Medulla oblongata (tissue), 1 donor: ENCODE results near the gene SMIM31.

Source experiments
- DNase-seq: peaks from one replicate; pipeline ENCODE4 v3.0.0-alpha.2; 2015; ENCODE audit errors: extremely low spot score

Gene SMIM31

DNA sequence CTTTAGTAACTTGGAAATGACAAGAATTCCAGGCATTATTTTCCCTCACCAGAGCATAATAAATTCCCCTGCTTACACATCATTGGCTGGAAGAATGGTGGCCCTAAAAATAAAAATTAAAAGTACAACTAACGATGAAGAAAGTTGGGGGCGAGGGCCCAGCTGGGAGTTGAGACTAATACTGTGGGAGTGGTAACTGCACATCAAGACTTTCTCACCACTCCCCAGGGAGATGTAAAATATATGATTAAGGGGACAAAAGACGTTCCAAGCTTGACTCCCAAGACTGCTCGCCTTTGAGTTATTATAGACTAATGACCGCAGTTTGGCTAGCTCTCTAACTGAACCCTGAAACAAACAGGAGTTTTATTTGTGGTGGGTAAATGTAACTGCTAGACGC is 30.0 kb downstream of the SMIM31 start:
- no peak for DNase-seq

GRCh38 chr4:164789047-164789446 is 35.1 kb downstream of the SMIM31 start:
- DNase-seq = no peak

GRCh38 chr4:164790249-164790648 is 36.3 kb downstream of the SMIM31 start:
- DNase-seq = no peak

DNA sequence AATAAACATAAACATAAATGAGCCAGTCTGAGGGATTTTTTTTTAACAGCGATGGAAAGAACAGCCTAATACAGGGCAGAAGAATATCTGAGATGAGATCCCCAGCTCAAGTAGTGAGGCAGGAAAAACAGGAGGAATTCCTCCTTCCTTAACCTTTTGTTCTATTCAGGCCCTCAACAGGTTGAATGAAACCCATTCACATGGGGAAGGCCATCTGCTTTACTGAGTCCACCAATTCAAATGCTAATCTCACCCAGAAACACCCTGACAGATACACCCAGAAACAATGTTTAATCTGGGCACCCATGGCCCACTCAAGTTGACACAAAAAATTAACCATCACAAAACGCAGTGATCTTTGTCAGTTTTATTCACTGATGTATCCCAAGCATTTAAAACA is 45.5 kb downstream of the SMIM31 start:
- no peak for DNase-seq

DNA sequence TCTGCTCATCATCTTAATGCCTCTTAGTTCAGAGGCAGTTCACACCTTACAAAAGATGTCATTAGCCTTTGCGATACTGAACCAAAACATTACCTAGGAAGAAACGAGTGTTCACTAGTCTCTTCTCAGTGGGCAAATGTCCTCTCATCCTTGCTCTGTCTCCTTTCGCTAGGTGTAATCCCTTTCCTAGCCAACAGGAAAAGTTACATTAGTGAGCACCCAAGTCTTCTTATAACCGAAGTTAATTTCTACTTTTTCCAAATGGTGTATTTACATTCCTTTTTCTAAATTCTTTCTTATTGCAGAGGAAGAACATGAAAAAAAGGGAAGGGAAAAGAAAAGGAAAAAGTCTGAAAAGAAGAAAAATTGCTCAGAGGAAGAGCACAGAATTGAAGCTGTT is 46.9 kb downstream of the SMIM31 start:
- DNase-seq = no peak

DNA sequence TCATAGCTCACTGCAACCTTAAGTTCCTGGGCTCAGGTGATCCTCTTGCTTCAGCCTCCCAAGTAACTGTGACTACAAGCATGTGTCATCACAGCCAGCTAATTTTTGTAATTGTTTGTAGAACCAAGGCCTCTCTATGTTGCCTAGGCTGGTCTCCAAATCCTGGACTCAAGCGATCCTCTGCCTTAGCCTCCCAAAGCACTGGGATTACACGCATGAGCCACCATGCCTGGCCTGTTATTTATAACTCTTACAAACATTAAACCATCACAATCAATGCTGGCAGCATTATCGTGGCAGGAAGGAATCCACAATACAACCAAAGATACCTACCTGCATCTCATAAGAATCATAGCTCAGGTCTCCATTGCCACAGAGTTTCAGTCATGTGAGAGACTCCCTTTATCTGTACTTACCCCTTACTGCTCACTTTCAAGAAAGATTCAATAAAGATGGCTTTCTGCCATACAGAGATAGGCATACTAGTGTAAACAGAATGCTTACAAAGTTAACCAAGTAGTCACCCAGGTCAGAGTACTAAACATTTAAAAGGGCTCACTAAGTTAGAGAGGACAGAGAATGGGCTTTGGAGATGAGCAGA is 48.5 kb downstream of the SMIM31 start:
- DNase-seq = no peak

DNA sequence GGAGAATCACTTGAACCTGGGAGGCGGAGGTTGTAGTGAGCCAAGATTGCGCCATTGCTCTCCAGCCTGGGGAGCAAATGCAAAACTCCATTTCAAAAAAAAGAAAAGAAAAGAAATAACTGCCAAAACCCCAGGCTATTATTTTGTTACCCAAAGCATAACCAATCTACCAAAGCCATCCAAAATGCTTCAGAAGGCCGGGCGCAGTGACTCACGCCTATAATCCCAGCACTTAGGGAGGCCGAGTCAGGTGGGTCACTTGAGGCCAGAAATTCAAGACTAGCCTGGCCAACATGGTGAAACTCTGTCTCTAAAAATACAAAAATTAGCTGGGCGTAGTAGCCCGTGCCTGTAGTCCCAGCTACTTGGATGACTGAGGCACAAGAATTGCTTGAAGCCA is 49.8 kb downstream of the SMIM31 start:
- DNase-seq = no peak

DNA sequence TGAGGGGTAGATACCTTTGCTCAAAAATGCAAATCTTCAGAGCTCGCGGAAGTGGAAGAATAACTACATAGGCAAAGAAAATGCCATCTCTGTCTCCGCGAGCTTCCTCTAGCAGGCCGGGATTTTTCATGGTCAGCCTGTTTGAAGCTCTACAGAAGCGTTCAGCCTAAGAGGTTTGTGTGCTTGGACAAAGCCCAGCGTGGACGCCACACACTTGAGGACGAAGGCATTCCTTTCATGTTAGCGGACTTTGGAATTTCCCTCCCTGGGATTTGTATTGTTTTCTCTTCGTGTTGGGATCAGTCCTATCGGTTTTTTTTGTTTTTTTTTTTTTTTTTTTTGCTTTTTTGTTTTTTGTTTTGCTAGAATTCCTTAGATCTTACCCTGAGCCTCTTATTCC is 53.7 kb downstream of the SMIM31 start:
- DNase-seq = no peak

- DNase-seq = no peak
Measured at GRCh38 chr4:164813554-164813953, 59.6 kb downstream of the SMIM31 start.

DNA sequence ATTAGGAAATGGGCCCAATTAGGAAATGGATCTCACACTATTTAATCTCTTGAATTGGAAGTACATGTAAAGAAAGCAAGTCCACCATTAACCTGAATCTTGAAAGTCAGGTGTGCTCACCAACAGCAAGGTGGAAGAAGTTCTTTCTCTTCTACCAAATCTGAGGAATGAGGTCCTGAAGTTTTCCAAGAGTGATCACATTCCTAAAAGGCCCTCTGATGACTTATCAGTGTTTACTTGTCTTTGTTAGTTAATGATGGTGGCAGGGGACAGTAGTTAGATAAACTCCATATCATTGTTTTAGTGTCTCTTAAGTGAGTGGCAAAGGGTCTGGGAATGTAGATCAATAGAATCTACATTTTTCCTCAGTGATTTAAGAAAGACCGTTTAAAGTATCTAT is 61.8 kb downstream of the SMIM31 start:
- no peak for DNase-seq

DNA sequence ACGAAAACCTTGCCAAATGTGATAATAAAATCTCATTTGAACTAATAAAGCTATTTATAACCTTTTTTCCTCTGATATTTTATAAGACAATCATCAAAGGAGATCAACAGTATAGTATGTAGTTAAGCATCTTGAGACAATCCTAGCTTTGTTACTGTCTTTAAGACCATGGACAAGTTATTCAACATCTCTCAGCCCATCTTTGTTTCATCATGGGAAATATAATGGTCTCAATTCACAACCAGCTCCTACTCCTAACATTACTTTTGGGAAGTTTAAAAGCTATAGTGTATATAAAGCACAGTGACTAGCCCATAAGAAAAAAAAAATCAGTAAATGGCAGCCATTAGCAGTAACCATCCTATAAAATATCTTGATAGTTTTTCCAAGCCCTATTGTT is 65.4 kb downstream of the SMIM31 start:
- no peak for DNase-seq

- DNase-seq = no peak
Measured at GRCh38 chr4:164821711-164822110, 67.8 kb downstream of the SMIM31 start.

DNA sequence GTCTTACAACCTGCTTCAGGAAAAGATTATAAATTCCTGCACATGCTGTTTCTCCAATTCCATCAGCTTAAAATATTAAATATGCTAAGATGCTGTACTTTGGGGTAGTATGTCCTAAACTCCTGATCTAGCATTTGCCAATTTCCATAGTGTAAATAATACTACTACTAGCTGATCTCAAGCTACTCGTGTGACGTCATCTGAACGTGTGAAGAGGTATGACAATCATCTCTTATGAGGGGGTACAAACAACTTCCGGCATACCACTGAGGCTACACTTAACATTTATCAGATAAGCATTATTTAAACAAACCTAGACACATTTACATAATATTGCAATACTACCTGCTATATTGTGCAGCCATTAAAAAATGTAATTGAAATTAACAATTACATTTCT is 70.7 kb downstream of the SMIM31 start:
- DNase-seq = no peak

- DNase-seq = no peak
Measured at GRCh38 chr4:164828955-164829354, 75.0 kb downstream of the SMIM31 start.

GRCh38 chr4:164846566-164846965 is 92.6 kb downstream of the SMIM31 start:
- DNase-seq = no peak

DNA sequence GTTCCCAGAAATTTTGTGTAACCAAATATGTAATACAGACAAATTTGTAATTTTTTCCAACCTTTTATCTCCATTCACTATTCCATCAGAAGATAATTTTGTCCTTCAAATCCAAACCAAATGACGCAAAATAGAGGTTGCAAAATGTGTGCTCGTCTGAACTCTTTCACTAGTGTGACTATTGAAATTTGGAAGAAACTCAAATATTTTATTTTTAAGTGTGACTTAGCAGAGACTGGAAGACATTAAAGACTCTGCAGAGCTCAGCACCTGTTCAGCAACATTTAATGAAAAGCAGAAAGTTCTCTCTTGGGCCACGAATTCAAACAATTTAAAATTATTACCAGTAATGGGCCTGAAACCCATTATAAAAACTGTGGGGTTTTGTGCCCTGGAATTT is 93.1 kb downstream of the SMIM31 start:
- DNase-seq = no peak

- no peak for DNase-seq
Measured at GRCh38 chr4:164847967-164848649, 94.2 kb downstream of the SMIM31 start.
